Osteoblast (primary cell): ENCODE measurements around the gene MAP2K3. TPM values are rescaled to one million over a fixed set of nuclear protein-coding genes. Genes with fewer than 3 reads are reported as not detected.

Experiments
- DNase-seq: peaks from one replicate; pipeline ENCODE4 v3.0.0; 2011; ENCODE audit warnings: low spot score, mixed read lengths; ENCODE audit not compliant: insufficient read length; ENCODE audit errors: missing footprints
- H2AFZ ChIP-seq: 2 replicates; pipeline ENCODE4 v1.6.0; 2011; ENCODE audit warnings: mild to moderate bottlenecking, low read length
- H3K27ac ChIP-seq: 2 replicates; pipeline ENCODE4 v1.5.1; 2011; ENCODE audit warnings: mild to moderate bottlenecking, low read depth, low read length, moderate library complexity
- H3K27me3 ChIP-seq: 2 replicates; pipeline ENCODE4 v1.6.0; 2012; ENCODE audit warnings: mild to moderate bottlenecking, control low read depth, inconsistent platforms, low read length, moderate library complexity; ENCODE audit not compliant: insufficient read depth
- H3K36me3 ChIP-seq: 2 replicates; pipeline ENCODE4 v1.5.1; 2011; ENCODE audit warnings: mild to moderate bottlenecking, low read length, control low read depth, moderate library complexity; ENCODE audit not compliant: insufficient read depth
- H3K4me1 ChIP-seq: 2 replicates; pipeline ENCODE4 v1.5.1; 2011; ENCODE audit warnings: mild to moderate bottlenecking, low read length, control low read depth, moderate library complexity; ENCODE audit not compliant: insufficient read depth
- H3K4me2 ChIP-seq: 2 replicates; pipeline ENCODE4 v1.6.0; 2011; ENCODE audit warnings: mild to moderate bottlenecking, low read length; ENCODE audit not compliant: insufficient read depth
- H3K4me3 ChIP-seq: fragments of 200-600 bp; sonication (generic); 3 replicates; pipeline ENCODE4 v1.5.1; 2012; ENCODE audit warnings: mild to moderate bottlenecking, low read length, inconsistent platforms; ENCODE audit not compliant: insufficient read depth
- H3K79me2 ChIP-seq: 2 replicates; pipeline ENCODE4 v1.6.0; 2012; ENCODE audit warnings: mild to moderate bottlenecking, low read length, control low read depth, inconsistent platforms; ENCODE audit not compliant: insufficient read depth
- H3K9me3 ChIP-seq: 2 replicates; pipeline ENCODE4 v1.5.1; 2011; ENCODE audit warnings: low read depth, low read length, control low read depth
- H4K20me1 ChIP-seq: 2 replicates; pipeline ENCODE4 v1.6.0; 2012; ENCODE audit warnings: mild to moderate bottlenecking, low read length, control low read depth; ENCODE audit not compliant: insufficient read depth
- CTCF ChIP-seq: IDR thresholded peaks from 2 replicates; pipeline ENCODE4 v1.5.1; 2011; ENCODE audit warnings: mild to moderate bottlenecking, low read depth, low read length, moderate library complexity; ENCODE audit errors: extremely low read depth
- total RNA-seq: library from RNA; depleted of rRNA; stranded (reverse); fragments of >200 nt; gene quantifications from 2 replicates; pipeline ENCODE4 v1.2.3, GENCODE V29; 2012

The MAP2K3 gene
- total RNA-seq, 1 donor = 27.5 TPM

DNA sequence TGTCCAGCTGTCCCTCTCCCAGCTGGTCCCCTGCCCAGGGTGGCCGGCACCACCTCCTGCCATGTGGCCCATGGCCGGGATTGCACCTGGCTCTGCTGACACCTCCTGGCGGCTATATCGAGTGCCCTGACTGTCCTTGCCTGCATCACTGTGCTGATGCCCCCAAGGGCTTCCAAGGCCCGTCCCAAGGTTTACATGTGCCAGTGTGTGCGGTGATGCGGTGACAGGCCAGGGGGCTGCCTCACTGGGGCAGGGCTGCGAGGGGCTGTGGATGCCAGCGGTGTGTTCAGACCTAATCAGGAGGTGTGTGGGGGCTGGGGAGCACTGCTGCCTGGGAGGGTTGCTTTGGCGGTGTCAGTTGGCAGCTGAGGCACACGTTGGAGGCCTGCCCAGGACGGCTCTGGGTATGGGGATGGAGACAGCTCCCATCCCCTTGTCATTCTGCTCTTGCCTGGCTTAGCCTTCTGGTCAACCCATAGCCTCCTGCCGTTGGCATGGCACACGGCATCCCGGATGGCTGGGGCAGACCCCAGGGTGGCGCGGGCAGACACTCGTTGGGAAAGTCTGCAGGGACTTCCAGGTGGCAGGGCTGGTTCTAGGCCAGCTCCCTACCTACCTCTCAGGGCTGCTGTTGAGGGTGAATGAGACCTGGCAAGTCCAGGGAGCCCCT lies 5.5 kb downstream of the MAP2K3 start:
- peak overlapping the region; percentile 99 for H3K27ac ChIP-seq

GRCh38 chr17:21291357-21291756 lies 6.8 kb downstream of the MAP2K3 start:
- Histone ChIP-seq H2AFZ (no peak overlapping the region), H3K9me3 (no peaks in the 10 kb centered on the region), H3K27me3 (no peaks in the 10 kb centered on the region), H3K27ac (no peak overlapping the region), H3K4me1 (peaks cover 38% of the 10 kb centered on the region), H3K36me3 (peaks cover 37% of the 10 kb centered on the region), H3K4me2 (no peak overlapping the region), H3K79me2 (peaks cover 99% of the 10 kb centered on the region), H3K4me3 (no peak overlapping the region), H4K20me1 (peaks cover 90% of the 10 kb centered on the region)
- DNase-seq = peak; percentile 74
- TF ChIP-seq CTCF = no peak

More for the DNA sequence above, 5.5 kb downstream of the MAP2K3 start:
- H4K20me1 ChIP-seq = peaks cover 89% of the 10 kb centered on the region
- peaks cover 98% of the 10 kb centered on the region for H3K79me2 ChIP-seq
- H2AFZ ChIP-seq = no peak overlapping the region
- DNase-seq = peak; percentile 77
- no peaks in the 10 kb centered on the region for H3K27me3 ChIP-seq
- peak overlapping the region; percentile 20 for H3K4me2 ChIP-seq
- no peaks in the 10 kb centered on the region for H3K9me3 ChIP-seq
- no peak overlapping the region for H3K4me3 ChIP-seq
- peaks cover 37% of the 10 kb centered on the region for H3K36me3 ChIP-seq
- H3K4me1 ChIP-seq = peaks cover 36% of the 10 kb centered on the region
- TF ChIP-seq CTCF = no peak

DNA sequence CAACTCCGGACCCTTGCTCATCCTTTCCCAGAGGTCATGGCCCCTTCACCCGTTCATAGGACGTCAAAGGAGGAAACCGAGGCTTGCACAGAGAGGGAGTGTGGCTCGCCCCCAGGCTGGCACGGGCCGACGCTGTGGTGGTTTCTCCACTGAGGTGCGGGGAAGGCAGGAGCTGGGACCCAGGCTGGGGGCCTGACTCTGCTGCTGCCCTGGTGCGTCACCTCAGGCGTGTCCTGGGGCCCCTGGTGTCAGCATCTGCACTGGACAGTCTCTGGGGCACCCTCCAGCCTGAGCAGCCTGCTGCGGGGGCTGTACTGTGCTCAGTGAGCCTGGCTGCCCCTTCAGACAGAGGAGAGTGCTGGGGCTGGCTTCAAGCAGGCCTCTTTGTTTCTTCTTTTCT lies 7.4 kb downstream of the MAP2K3 start:
- Histone ChIP-seq H3K4me1 (peaks cover 37% of the 10 kb centered on the region), H3K4me3 (no peak overlapping the region), H3K9me3 (no peaks in the 10 kb centered on the region), H3K36me3 (peaks cover 37% of the 10 kb centered on the region), H3K4me2 (no peak overlapping the region), H4K20me1 (peaks cover 92% of the 10 kb centered on the region), H3K27ac (no peak overlapping the region), H3K79me2 (peaks cover 100% of the 10 kb centered on the region), H3K27me3 (no peaks in the 10 kb centered on the region), H2AFZ (no peak overlapping the region)
- no peak for TF ChIP-seq CTCF
- DNase-seq = peak; percentile 71

DNA sequence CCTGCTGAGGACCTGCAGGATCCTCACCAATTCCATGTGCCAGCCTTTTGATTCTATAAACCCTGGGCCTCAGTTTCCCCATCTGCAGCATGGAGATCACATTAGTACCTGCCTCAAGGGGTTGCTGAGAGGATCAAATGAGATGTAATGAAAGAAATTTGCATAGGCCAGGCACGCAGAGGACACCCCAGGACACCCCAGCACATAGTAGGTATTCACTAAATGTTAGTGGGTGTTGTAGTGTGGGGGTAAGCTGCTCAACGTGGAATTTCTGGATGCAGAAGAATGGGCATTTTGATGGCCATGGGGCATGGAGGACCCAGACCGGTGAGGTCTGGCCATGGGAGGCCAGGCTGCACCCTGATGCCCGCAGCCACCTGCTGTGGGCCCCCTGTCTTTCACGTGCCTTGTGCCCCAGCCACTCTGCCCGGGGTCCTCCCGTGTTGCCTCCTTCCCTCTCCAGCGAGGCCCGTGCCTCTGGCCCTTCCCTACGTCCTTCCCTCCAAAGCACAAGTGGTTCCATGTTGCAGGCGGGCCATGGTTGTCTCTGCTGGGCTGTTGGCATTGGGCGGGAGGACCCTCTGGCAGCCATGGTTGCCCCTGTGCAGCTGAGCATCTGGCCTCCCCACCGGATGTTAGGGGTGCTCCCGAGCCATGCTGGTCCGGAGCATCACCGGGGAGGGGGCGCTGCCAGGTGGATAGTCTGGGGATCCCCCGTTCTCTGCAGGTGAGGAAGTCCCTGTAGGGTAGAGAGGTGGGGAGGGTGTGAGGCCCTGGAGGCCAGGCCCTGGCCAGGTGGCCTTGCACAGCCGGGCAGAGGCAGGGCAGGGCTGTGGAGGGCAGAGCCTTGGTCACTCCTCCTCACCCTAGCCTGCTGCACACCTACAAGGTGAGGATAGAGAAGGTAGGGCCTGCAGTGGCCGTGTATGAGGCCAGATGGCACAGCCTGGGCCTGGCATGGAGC lies 8.6 kb downstream of the MAP2K3 start:
- peak; percentile 70 for DNase-seq
- H3K36me3 ChIP-seq = peaks cover 34% of the 10 kb centered on the region
- peaks cover 24% of the 10 kb centered on the region for H3K4me1 ChIP-seq
- no peak for TF ChIP-seq CTCF
- H3K4me3 ChIP-seq = no peak overlapping the region
- H3K27ac ChIP-seq = no peak overlapping the region
- no peak overlapping the region for H3K4me2 ChIP-seq
- no peaks in the 10 kb centered on the region for H3K9me3 ChIP-seq
- H2AFZ ChIP-seq = no peak overlapping the region
- H4K20me1 ChIP-seq = peaks cover 94% of the 10 kb centered on the region
- no peaks in the 10 kb centered on the region for H3K27me3 ChIP-seq
- peaks cover 100% of the 10 kb centered on the region for H3K79me2 ChIP-seq
